NCI-H1436 (cell line): ENCODE data around the gene CDKAL1.
"Not testable (repeated sequence)": the region's sequence is repeated elsewhere in the genome, so short reads cannot be mapped to it uniquely, and the experiment has no call there.

ENCODE experiments used
- DNase-seq: peaks from one replicate; lab custom pipeline; 2025; lab: John Stamatoyannopoulos, UW

Gene CDKAL1

DNA sequence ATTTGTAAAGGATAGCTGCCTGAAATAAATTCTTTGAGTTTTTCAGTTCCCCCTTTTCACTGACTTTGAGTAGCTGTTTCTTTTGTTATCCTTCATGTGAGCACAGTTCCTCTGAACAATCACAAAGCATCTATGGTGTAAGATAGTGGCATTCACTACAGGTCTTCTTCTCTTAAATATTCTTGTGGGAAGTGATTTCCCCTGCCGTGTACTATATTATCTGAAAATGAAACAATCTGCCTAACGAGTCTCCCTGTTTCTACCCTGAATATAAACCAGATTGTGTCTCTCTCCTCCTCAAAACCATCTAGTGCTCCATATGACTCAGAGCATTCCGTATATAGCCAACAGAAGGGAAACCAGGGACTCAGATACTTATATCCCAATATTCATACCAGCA, 679.2 kb downstream of the CDKAL1 start:
- no peak for DNase-seq

GRCh38 chr6:21214738-21215448, 680.6 kb downstream of the CDKAL1 start:
- DNase-seq: no peak

GRCh38 chr6:21219241-21219640, 685.0 kb downstream of the CDKAL1 start:
- DNase-seq: no peak

GRCh38 chr6:21219856-21220255, 685.6 kb downstream of the CDKAL1 start:
- DNase-seq: no peak

GRCh38 chr6:21220271-21220987, 686.2 kb downstream of the CDKAL1 start:
- DNase-seq: no peak

DNA sequence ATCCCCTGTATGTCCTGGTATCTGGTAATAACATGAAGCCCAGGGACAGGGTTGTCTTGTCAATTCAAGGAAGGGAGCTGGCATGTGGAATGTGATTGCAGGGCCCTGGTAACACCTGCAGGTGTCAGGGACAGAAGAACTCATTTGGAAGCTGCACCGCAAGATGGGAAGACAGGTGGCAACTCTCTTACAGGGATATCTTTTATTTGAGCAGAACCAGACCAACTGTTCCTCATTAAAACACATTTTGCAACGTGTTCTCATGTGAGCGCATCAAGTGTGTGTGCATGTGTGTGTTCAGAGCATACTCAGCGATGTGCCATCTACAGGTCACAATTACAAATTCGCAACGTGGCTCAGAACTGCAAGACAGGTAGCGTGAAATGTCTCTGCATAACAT, 688.4 kb downstream of the CDKAL1 start:
- DNase-seq: no peak

DNA sequence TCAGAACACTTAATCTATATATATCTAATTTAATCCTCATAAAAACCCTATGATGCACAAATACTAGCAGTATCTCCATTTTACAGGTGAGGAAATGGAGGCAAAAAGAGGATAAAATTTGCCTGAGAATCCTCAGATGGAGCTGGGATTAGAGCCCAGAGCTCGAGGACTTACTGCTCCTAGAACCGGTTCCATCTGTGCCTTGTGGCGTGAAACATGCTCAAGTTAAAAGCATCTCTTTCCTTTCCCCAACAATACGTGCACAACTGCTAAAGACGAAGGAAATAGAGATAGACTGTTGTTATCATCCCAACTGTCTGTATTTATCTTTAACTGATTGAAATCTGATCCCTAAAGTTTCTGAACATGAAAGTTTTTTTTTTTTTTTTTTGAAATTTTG, 691.7 kb downstream of the CDKAL1 start:
- no peak for DNase-seq

GRCh38 chr6:21227486-21227885, 693.2 kb downstream of the CDKAL1 start:
- DNase-seq: no peak

DNA sequence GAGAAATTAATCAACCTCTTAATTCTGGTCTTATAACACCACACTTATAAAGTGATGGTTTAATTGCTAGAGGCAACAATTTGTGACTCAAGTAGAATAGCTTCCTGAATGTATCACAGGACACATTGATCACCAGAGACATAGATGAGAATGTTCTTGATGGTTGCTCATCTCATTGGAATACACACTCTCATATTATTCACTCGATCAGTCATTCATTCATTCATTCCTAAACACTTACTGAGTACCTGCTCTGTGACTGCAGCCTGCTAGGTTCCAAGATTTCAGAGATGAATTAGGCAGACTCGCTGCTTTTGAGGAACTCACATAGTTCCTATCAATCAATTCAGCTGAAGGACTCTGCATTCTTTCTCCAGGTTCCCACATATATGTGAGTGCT, 694.2 kb downstream of the CDKAL1 start:
- no peak for DNase-seq

- DNase-seq: no peak
Observed at GRCh38 chr6:21228876-21229460, 694.7 kb downstream of the CDKAL1 start.

DNA sequence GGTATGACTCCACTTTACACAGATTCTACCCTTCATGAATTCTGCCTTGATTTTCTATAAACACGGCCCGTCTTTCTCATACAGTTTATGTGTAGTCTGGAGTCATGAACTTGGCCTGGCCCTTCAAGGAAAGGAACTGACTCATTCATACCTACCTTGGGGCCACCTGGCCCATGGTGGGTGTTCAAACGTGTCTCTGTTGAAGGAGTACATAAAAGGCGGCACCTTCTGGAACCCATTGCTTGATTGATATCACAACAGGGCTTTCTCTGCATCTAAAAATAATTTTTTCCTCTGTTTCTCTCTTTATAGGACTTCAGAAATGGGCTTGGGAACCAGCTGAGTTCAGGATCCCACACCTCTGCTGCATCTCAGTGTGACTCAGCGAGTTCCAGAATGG, 696.3 kb downstream of the CDKAL1 start:
- no peak for DNase-seq

DNA sequence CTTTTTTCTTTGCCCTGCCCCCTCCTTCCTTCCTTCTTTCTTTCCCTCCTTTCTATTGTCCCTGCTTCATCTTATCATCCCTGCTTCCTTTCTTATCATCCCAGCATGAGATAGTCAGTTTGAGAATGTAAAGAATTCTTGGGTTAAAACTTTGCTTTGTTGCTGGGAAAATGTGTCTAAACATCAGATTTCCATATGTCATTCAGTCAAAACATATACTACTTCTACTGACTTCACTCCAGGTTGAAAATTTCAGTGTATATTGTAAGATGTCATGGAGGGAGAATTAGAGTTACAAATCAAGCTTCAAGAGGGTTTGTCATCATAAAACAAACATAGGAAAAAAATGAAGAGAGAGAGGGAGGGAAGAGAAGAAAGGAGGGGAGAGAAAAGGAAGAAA, 700.9 kb downstream of the CDKAL1 start:
- DNase-seq: no peak

- no peak for DNase-seq
Observed at GRCh38 chr6:21238208-21238607, 704.0 kb downstream of the CDKAL1 start.

DNA sequence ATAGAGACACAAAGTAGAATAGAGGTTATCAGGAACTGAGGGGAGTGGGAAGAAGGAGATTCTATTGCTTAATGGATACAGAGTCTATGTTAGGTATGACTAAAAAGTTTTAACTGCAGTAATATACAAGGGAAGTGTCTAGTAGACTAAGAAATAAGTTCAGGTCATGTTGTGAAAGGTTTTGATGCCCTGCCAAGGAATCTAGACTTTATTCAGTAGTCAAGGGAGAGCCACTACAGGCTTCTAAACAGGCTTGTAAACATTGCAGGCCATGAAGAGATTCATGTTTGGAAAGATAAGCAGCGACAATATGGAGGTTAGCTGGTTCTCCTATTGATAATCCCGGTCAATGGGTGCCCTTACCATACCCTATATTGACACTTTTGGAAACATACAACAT, 706.5 kb downstream of the CDKAL1 start:
- no peak for DNase-seq

- no peak for DNase-seq
Observed at GRCh38 chr6:21241231-21242130, 707.2 kb downstream of the CDKAL1 start.

DNA sequence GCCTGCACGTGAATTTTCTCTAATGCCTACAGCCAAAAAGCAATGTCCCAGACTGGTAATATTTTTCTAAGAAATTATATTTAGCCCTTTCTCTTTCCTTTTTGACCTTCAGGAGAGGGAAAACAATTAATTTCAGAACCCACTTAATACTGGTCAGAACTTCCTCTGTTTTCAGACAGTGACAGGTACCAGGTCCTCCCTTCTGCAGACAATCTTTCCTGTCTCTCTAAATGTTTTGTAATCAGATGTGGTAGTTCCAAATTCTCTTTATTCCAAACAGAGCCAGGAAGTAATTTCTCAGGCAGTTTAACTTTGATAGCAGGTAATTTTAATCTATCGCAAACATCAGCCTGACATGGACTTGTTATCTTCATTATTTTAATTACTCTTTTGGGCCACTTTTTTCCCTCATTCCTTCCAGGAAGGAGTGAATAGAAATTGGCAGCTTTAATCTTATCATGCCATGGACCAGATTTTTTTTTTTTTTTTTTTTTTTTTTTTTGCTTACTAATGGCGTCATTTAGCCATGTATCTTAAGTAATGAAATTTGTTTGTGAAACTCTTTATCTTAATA, 710.7 kb downstream of the CDKAL1 start:
- DNase-seq: no peak

DNA sequence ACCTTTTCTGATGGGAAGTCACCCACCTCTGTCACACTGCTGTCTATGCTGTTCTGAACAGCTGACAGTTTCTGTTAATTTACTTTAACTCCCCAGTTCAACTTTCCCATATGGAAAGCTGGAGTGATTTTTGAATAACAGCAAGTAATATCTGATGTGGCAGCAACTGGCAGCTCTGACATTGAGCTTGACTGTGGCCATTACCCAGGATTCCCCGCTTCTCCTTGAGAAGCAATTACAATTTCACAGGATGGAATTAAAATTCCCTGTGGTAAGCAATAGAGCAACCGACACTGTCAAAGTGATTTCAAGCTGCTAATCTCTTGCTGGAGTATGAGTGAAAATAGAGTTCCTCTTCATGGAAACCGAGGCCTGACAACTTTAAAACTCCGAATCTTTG, 711.2 kb downstream of the CDKAL1 start:
- no peak for DNase-seq

GRCh38 chr6:21246075-21246474, 711.8 kb downstream of the CDKAL1 start:
- DNase-seq: no peak

DNA sequence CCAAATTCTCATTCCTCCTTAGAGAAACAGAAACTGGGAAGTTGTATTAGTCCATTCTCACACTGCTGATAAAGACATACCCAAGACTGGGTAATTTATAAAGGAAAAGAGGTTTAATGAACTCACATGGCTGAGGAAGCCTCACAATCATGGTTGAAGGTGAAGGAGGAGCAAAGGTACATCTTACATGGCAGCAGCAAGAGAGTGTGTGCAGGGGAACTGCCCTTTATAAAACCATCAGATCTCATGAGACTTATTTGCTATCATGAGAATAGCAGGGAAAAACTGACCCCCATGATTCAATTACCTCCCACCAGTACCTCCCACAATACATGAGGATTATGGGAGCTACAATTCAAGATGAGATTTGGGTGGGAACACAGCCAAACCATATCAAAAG, 720.2 kb downstream of the CDKAL1 start:
- DNase-seq: not testable (repeated sequence)

DNA sequence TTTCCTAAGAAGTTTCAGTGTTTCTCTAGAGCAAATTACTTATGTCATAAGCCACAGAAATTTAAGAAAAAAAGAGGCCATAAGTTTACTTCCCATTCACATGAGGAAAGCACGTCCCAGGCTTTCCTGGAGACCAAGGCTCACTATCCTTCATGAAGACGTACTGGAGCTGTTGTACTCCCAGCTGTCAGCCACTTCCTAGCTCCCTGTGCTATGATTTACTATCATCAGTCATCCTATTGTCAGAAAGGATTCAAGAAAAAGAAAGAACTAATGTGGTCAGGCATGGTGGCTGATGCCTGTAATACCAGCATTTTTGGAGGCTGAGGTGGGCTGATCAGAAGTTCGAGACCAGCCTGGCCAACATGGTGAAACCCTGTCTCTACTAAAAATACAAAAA, 721.9 kb downstream of the CDKAL1 start:
- no peak for DNase-seq

DNA sequence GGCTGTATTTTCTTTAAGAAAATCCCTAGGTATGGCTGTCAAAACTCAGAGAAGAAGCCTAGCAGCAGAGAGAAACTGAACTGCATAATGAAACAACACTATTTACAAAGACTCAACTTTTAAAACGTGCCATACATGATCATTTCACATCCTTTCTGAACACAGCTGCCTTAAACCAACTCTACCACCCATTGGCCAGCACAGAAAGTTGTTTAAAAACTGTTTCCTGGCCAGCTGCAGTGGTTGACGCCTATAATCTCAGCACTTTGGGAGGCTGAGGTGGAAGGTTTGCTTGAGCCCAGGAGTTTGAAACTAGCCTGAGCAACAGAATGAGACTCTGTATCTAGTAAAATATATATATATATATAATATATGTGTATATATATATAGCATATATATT, 722.9 kb downstream of the CDKAL1 start:
- no peak for DNase-seq

- DNase-seq: no peak
Observed at GRCh38 chr6:21258665-21259064, 724.4 kb downstream of the CDKAL1 start.
